IPS-18a (cell line): Measurements from ENCODE around the gene ADAMTS17.

Source experiments
- H3K27ac ChIP-seq: one replicate; pipeline ENCODE4 v1.5.1; 2013; ENCODE audit warnings: low read length
- H3K27me3 ChIP-seq: one replicate; pipeline ENCODE4 v1.6.1; 2013; ENCODE audit warnings: mild to moderate bottlenecking, low read length; ENCODE audit not compliant: control insufficient read depth, insufficient read depth
- H3K36me3 ChIP-seq: one replicate; pipeline ENCODE4 v1.6.1; 2013; ENCODE audit warnings: low read depth, low read length; ENCODE audit not compliant: control insufficient read depth
- H3K4me1 ChIP-seq: one replicate; pipeline ENCODE4 v1.6.1; 2013; ENCODE audit warnings: low read depth, low read length; ENCODE audit not compliant: control insufficient read depth
- H3K4me3 ChIP-seq: one replicate; pipeline ENCODE4 v1.5.1; 2013; ENCODE audit warnings: low read length
- H3K9ac ChIP-seq: one replicate; pipeline ENCODE4 v1.6.1; 2013; ENCODE audit warnings: mild to moderate bottlenecking, low read length, moderate library complexity
- H3K9me3 ChIP-seq: one replicate; pipeline ENCODE4 v1.6.1; 2013; ENCODE audit warnings: low read depth, low read length; ENCODE audit not compliant: control insufficient read depth

Gene ADAMTS17

GRCh38 chr15:100330629-100331215 lies 11.1 kb downstream of the ADAMTS17 start:
- Histone ChIP-seq H3K4me1 (no peaks in the 10 kb centered on the region), H3K27ac (no peak overlapping the region), H3K27me3 (no peaks in the 10 kb centered on the region), H3K36me3 (no peaks in the 10 kb centered on the region), H3K4me3 (no peak overlapping the region), H3K9ac (no peak overlapping the region), H3K9me3 (no peaks in the 10 kb centered on the region)

- H3K4me3 ChIP-seq: no peak overlapping the region
- no peak overlapping the region for H3K9ac ChIP-seq
Measured at GRCh38 chr15:100330221-100330620, 11.6 kb downstream of the ADAMTS17 start.

GRCh38 chr15:100328796-100329195 lies 13.0 kb downstream of the ADAMTS17 start:
- Histone ChIP-seq H3K9ac (no peak overlapping the region), H3K36me3 (no peaks in the 10 kb centered on the region), H3K4me1 (no peaks in the 10 kb centered on the region), H3K4me3 (no peak overlapping the region), H3K9me3 (no peaks in the 10 kb centered on the region), H3K27ac (no peak overlapping the region), H3K27me3 (no peaks in the 10 kb centered on the region)

More at GRCh38 chr15:100330221-100330620, 11.6 kb downstream of the ADAMTS17 start:
- Histone ChIP-seq H3K27ac (no peak overlapping the region), H3K9me3 (no peaks in the 10 kb centered on the region), H3K36me3 (no peaks in the 10 kb centered on the region), H3K4me1 (no peaks in the 10 kb centered on the region), H3K27me3 (no peaks in the 10 kb centered on the region)

- no peak overlapping the region for H3K27ac ChIP-seq
- no peak overlapping the region for H3K4me3 ChIP-seq
- H3K9me3 ChIP-seq: no peaks in the 10 kb centered on the region
- H3K27me3 ChIP-seq: no peaks in the 10 kb centered on the region
- H3K9ac ChIP-seq: no peak overlapping the region
- no peaks in the 10 kb centered on the region for H3K36me3 ChIP-seq
- no peaks in the 10 kb centered on the region for H3K4me1 ChIP-seq
Measured at GRCh38 chr15:100318880-100319279, 22.9 kb downstream of the ADAMTS17 start.

- no peak overlapping the region for H3K27ac ChIP-seq
- no peak overlapping the region for H3K9ac ChIP-seq
- H3K4me1 ChIP-seq: peaks cover 5% of the 10 kb centered on the region
- H3K9me3 ChIP-seq: no peaks in the 10 kb centered on the region
- H3K36me3 ChIP-seq: no peaks in the 10 kb centered on the region
- no peak overlapping the region for H3K4me3 ChIP-seq
- no peaks in the 10 kb centered on the region for H3K27me3 ChIP-seq
Measured at GRCh38 chr15:100314809-100315400, 26.9 kb downstream of the ADAMTS17 start.

GRCh38 chr15:100311833-100312476 lies 29.8 kb downstream of the ADAMTS17 start:
- H3K4me3 ChIP-seq: no peak overlapping the region
- H3K9ac ChIP-seq: no peak overlapping the region
- H3K4me1 ChIP-seq: peaks cover 6% of the 10 kb centered on the region
- H3K27ac ChIP-seq: no peak overlapping the region
- H3K27me3 ChIP-seq: no peaks in the 10 kb centered on the region
- no peaks in the 10 kb centered on the region for H3K36me3 ChIP-seq
- H3K9me3 ChIP-seq: no peaks in the 10 kb centered on the region

- Histone ChIP-seq H3K9ac (no peak overlapping the region), H3K9me3 (no peaks in the 10 kb centered on the region), H3K4me1 (peaks cover 6% of the 10 kb centered on the region), H3K27ac (no peak overlapping the region), H3K36me3 (no peaks in the 10 kb centered on the region), H3K27me3 (no peaks in the 10 kb centered on the region), H3K4me3 (no peak overlapping the region)
Measured at GRCh38 chr15:100311154-100311625, 30.6 kb downstream of the ADAMTS17 start.

GRCh38 chr15:100310513-100311153 lies 31.1 kb downstream of the ADAMTS17 start:
- H3K36me3 ChIP-seq: no peaks in the 10 kb centered on the region
- H3K27ac ChIP-seq: no peak overlapping the region
- no peak overlapping the region for H3K4me3 ChIP-seq
- no peak overlapping the region for H3K9ac ChIP-seq
- peaks cover 6% of the 10 kb centered on the region for H3K4me1 ChIP-seq
- H3K9me3 ChIP-seq: no peaks in the 10 kb centered on the region
- H3K27me3 ChIP-seq: no peaks in the 10 kb centered on the region

- no peak overlapping the region for H3K4me3 ChIP-seq
Measured at GRCh38 chr15:100310041-100310405, 31.8 kb downstream of the ADAMTS17 start.

GRCh38 chr15:100309109-100310040 lies 32.4 kb downstream of the ADAMTS17 start:
- no peak overlapping the region for H3K9ac ChIP-seq

More at GRCh38 chr15:100310041-100310405, 31.8 kb downstream of the ADAMTS17 start:
- Histone ChIP-seq H3K27ac (no peak overlapping the region), H3K4me1 (peaks cover 6% of the 10 kb centered on the region), H3K27me3 (no peaks in the 10 kb centered on the region), H3K9ac (no peak overlapping the region), H3K36me3 (no peaks in the 10 kb centered on the region), H3K9me3 (no peaks in the 10 kb centered on the region)

GRCh38 chr15:100308608-100309007 lies 33.2 kb downstream of the ADAMTS17 start:
- Histone ChIP-seq H3K27me3 (no peaks in the 10 kb centered on the region), H3K36me3 (no peaks in the 10 kb centered on the region), H3K9me3 (no peaks in the 10 kb centered on the region)

More at GRCh38 chr15:100309109-100310040, 32.4 kb downstream of the ADAMTS17 start:
- Histone ChIP-seq H3K27me3 (no peaks in the 10 kb centered on the region), H3K4me3 (no peak overlapping the region), H3K27ac (no peak overlapping the region), H3K36me3 (no peaks in the 10 kb centered on the region), H3K4me1 (peaks cover 6% of the 10 kb centered on the region), H3K9me3 (no peaks in the 10 kb centered on the region)

More at GRCh38 chr15:100308608-100309007, 33.2 kb downstream of the ADAMTS17 start:
- Histone ChIP-seq H3K27ac (no peak overlapping the region), H3K9ac (no peak overlapping the region), H3K4me1 (peaks cover 6% of the 10 kb centered on the region), H3K4me3 (no peak overlapping the region)
